OCI-LY3 (cell line): Measurements from ENCODE around the gene MAB21L4.

Experiments
- CTCF ChIP-seq: fragments of 200-600, 300-600 bp; sonication (generic); IDR thresholded peaks from 2 replicates; pipeline ENCODE4 v1.5.1; 2014; ENCODE audit warnings: antibody characterized with exemption, low read length, low read depth
- EZH2phosphoT487 ChIP-seq: fragments of 200-600 bp; shearing (Covaris generic); IDR thresholded peaks from 2 replicates; pipeline ENCODE4 v1.6.1; 2018; ENCODE audit warnings: antibody characterized with exemption, mixed run types, low read depth

GRCh38 chr2:240889601-240890560 lies 6.1 kb downstream of the MAB21L4 start:
- no peak for TF ChIP-seq CTCF
- TF ChIP-seq EZH2phosphoT487: no peak
